CD4-positive, alpha-beta T cell treated with Interleukin-6 for 4 hours (primary cell): ENCODE results near the gene UTS2B.

Experiments
- DNase-seq: peaks from one replicate; pipeline ENCODE4 v3.0.0-alpha.2; 2020; ENCODE audit warnings: mixed read lengths

The UTS2B gene

DNA sequence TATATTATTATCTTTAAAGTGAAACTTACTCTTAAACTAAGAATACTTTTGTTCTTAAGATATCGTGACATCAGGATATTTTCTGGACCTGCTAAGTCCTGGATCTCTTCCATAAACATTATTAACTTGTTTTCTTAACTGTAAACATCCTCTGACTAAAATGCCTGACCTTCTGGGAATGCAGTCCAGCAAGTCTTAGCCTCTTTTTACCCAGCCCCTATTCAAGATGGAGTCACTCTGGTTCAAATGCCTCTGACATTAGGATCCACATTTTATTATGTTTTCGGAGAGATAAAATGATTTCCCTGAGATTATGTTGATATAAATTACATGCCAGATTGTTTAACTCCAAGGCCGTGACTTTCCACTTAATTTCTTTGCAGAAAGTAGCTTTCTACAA lies 93.7 kb downstream of the UTS2B start:
- no peak for DNase-seq

DNA sequence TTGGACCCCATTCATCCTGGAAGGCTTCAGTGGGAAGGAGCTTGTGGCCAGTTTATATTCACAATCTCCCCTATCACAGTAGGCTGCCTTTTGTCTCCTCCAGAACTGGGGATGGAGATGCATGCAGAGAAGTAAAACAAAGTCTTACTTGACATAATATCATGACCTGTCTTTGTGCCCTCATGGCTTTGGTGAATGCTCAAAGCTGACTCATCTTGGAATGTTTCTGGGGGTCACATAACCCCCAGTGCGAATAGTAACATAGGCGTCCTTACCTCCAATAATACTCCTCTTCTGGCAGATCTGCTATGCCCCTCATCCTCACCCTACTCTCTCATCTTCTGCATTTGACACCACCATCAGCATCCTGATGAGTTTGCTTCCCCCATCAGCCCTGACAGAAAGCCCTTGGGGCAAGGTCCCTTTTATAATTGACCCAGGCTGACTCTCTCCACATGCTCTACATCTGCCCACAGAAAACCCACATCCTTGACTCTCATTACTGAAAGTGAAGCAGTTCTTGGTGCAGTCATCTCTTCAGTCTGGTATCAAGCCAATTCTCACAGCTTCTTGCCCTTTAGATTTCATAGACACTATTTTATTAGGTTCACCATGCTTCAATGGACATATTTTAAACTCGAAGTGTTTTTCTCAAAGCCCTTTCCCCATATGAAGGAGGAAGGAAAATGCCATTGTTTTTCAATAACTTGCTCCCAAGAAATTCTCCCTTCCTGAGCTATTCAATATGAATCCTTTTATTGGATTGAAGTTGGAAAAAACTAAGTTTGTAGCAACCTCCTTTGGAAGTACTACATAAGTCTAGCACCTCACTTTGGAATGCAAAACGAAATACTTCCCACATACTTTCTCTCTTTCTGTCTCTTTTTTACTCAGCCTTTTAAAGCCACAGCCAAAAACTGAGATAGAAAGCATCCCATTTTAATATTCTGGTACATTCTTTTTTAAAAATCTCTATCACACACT lies 94.7 kb downstream of the UTS2B start:
- no peak for DNase-seq

DNA sequence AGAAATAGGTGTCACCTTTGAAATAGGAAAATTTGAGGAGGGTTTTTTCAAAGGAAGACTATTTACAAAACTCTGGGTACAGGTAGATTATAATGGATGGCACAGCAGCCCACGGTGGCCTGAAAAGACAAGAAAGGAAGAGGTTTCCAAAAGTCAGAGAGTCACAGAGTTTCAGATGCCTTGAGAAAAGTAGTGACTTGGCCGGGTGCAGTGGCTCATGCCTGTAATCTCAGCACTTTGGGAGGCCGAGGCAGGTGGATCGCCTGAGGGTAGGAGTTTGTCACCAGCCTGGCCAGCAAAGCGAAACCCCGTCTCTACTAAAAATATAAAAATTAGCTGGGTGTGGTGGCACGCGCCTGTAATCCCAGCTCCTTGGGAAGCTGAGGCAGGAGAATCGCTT lies 96.1 kb downstream of the UTS2B start:
- no peak for DNase-seq

DNA sequence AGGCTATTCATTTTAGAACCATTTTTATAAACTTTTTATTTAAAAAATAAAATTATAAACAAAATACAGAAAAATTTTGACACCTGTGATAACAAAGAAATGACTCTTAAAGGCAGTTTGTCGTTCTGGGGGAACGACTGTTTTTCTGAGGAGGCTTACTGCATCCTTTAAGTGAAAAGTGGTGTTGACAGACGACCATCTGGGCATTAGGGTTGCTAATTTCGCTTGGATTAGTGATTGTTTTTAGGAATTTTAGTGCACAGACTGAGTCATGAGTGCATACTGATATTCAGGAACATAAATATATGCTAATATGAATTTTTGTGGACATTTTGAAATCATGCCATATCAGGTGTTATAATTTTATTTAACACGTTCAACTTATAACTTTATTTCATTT lies 102.8 kb downstream of the UTS2B start:
- no peak for DNase-seq

DNA sequence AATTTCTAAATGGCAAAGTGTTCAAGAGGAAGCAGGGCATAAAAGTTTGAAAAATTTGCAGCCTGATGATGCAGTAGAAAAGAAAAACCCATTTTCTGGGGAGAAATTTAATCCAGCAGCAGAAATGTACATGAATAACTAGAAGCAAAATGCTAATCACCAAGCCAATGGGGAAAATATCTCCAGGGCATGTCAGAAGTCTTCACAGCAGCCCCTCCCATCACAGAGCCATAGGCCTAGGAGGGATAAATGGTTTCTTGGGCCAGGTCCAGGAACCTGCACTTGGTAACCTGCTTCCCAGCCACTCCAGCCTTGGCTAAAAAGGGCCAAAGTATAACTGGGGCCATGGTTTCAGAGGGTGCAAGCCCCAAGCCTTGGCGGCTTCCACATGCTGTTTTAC lies 108.7 kb downstream of the UTS2B start:
- no peak for DNase-seq

DNA sequence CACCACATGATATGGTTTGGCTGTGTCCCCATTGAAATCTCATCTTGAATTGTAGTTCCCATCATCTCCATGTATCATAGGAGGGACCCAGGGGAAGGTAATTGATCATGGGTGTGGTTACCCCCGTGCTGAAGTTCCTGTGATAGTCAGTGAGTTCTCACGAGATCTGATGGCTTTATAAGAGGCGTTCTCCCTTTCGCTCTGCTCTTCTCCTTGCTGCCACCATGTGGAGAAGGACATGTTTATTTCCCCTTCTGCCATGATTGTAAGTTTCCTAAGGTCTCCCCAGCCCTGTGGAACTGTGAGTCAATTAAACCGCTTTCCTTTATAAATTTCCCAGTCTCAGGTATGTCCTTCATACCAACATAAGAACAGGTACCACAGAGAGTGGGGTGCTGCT lies 109.4 kb downstream of the UTS2B start:
- no peak for DNase-seq

DNA sequence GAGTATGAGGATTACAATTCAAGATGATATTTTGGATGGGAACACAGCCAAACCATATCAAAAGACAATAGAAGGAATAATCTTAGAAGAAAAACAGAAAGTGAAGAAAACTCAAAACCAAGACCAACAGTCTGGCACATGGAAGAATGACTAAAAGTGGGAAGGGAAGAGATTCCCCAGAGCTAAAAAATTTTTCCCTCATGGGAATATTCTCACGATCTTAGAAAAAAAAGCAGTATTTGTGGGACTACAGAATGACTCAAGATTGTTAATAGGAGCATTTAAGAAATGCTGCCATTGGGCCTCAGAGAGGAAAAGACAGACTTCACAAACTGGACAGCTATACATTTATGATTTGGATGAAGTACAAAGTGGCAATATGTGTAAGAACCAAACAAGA lies 113.0 kb downstream of the UTS2B start:
- no peak for DNase-seq
